Naive thymus-derived CD4-positive, alpha-beta T cell (primary cell): ENCODE data around the gene DNER. TPM values are rescaled to one million over a fixed set of nuclear protein-coding genes. Genes with fewer than 3 reads are reported as not detected.

Experiments used
- ATAC-seq: fragments of 150-1000 bp; cut with Tn5 transposase; 2 replicates; pipeline ENCODE4 v1.10.0; 2021; ENCODE audit warnings: mild to moderate bottlenecking, moderate library complexity
- CTCF ChIA-PET: fragments of 350-600 bp; sonication (Branson Sonifier 250); formaldehyde crosslinking; loops from one replicate; lab custom pipeline; 2021; ENCODE audit warnings: antibody characterized with exemption; lab: Charles Lee
- POLR2A ChIA-PET: fragments of 350-600 bp; sonication (Branson Sonifier 250); formaldehyde crosslinking; loops from one replicate; lab custom pipeline; 2021; ENCODE audit warnings: antibody characterized with exemption, inconsistent platforms; lab: Charles Lee
- DNase-seq, 9 donors: peaks; one replicate each; pipeline versions ENCODE4 v3.0.0 to v3.0.0-alpha.2; 2020 to 2022; ENCODE audit warnings: mixed read lengths in 1 of 9
- H3K27ac ChIP-seq: one replicate; pipeline ENCODE4 v1.7.0; 2013; ENCODE audit warnings: mild to moderate bottlenecking, low read depth, low read length, moderate library complexity
- H3K27me3 ChIP-seq, 2 donors: one replicate each; pipeline ENCODE4 v1.7.0; 2013; ENCODE audit warnings: low read length in 2 of 2, mild to moderate bottlenecking in 2 of 2, moderate library complexity in 2 of 2; ENCODE audit not compliant: control insufficient read depth in 2 of 2, insufficient read depth in 2 of 2
- H3K36me3 ChIP-seq, 3 experiments: 1 replicate in 2 of 3; 2 replicates in 1 of 3; pipeline ENCODE4 v1.7.0; 2013; ENCODE audit warnings: low read length in 3 of 3, mild to moderate bottlenecking in 3 of 3, moderate library complexity in 1 of 3; ENCODE audit not compliant: insufficient read depth in 3 of 3, control insufficient read depth in 2 of 3
- H3K4me1 ChIP-seq, 2 donors: one replicate each; pipeline ENCODE4 v1.7.0; 2013; ENCODE audit warnings: low read length in 2 of 2, mild to moderate bottlenecking in 2 of 2, moderate library complexity in 1 of 2; ENCODE audit not compliant: control insufficient read depth in 2 of 2, insufficient read depth in 2 of 2
- H3K4me3 ChIP-seq: 2 replicates; pipeline ENCODE4 v1.7.0; 2013; ENCODE audit warnings: mild to moderate bottlenecking, low read length
- H3K9me3 ChIP-seq, 3 experiments: 1 replicate in 2 of 3; 2 replicates in 1 of 3; pipeline ENCODE4 v1.7.0; 2013; ENCODE audit warnings: low read length in 3 of 3; ENCODE audit not compliant: control insufficient read depth in 2 of 3
- H3K27ac Mint-ChIP-seq, 9 donors: one replicate each; pipeline ENCODE4 v1.8.0; 2020 to 2022; ENCODE audit warnings: mixed read lengths in 9 of 9, mild to moderate bottlenecking in 8 of 9, moderate library complexity in 5 of 9, inconsistent platforms in 2 of 9
- H3K27me3 Mint-ChIP-seq, 5 donors: one replicate each; pipeline ENCODE4 v1.8.0; 2021 to 2022; ENCODE audit warnings: mixed read lengths in 5 of 5, mild to moderate bottlenecking in 1 of 5
- H3K36me3 Mint-ChIP-seq, 5 donors: one replicate each; pipeline ENCODE4 v1.8.0; 2020 to 2022; ENCODE audit warnings: mixed read lengths in 5 of 5, mild to moderate bottlenecking in 3 of 5, inconsistent platforms in 1 of 5
- H3K4me1 Mint-ChIP-seq, 7 donors: one replicate each; pipeline ENCODE4 v1.8.0; 2020 to 2022; ENCODE audit warnings: mixed read lengths in 7 of 7, mild to moderate bottlenecking in 3 of 7, inconsistent platforms in 1 of 7
- H3K4me3 Mint-ChIP-seq, 10 donors: one replicate each; pipeline ENCODE4 v1.8.0; 2020 to 2022; ENCODE audit warnings: mild to moderate bottlenecking in 10 of 10, mixed read lengths in 10 of 10, moderate library complexity in 6 of 10, inconsistent platforms in 2 of 10
- H3K9me3 Mint-ChIP-seq, 11 donors: one replicate each; pipeline ENCODE4 v1.8.0; 2020 to 2022; ENCODE audit warnings: mixed read lengths in 11 of 11, mild to moderate bottlenecking in 4 of 11, inconsistent platforms in 1 of 11, moderate library complexity in 1 of 11
- intact Hi-C, 2 donors: fragments of 100-400 bp; cut with micrococcal nuclease; formaldehyde crosslinking; loops; one replicate each; pipeline ENCODE4 v1.15.1; 2023
- polyA plus RNA-seq, 2 donors: library from polyadenylated mRNA; unstranded; fragments of 300-500 nt; fragmentation: Illumina TruSeq; gene quantifications; one replicate each; pipeline ENCODE4 v1.2.3, GENCODE V29; 2021
- total RNA-seq, 6 experiments: library from RNA in 5 of 6; stranded (reverse) in 5 of 6; gene quantifications; 1 replicate in 5 of 6; 2 replicates in 1 of 6; pipeline ENCODE4 v1.2.3 and lab custom pipeline; 2021 to 2026

DNER gene
- total and polyA plus RNA-seq, 7 experiments from 2014 or later = not detected

- H3K9me3 Mint-ChIP-seq = no peaks in the 10 kb centered on the region
- CTCF ChIA-PET = no interaction called here
- Histone ChIP-seq H3K27ac (no peak overlapping the region), H3K4me3 (no peak overlapping the region), H3K27me3 (no peaks in the 10 kb centered on the region), H3K36me3 (no peaks in the 10 kb centered on the region), H3K4me1 (no peaks in the 10 kb centered on the region), H3K9me3 (no peaks in the 10 kb centered on the region)
- POLR2A ChIA-PET = no interaction called here
- DNase-seq (no peak), ATAC-seq (no peak)
- no peaks in the 10 kb centered on the region for H3K36me3 Mint-ChIP-seq
- H3K4me1 Mint-ChIP-seq = no peaks in the 10 kb centered on the region
- peaks cover 3 to 20% (median 16%) of the 10 kb centered on the region in 5 donors for H3K27me3 Mint-ChIP-seq
- H3K4me3 Mint-ChIP-seq = no peak overlapping the region
- intact Hi-C loops = no loop called here
- no peak overlapping the region for H3K27ac Mint-ChIP-seq
Observed at GRCh38 chr2:229571243-229571642, 143.1 kb downstream of the DNER start.

GRCh38 chr2:229566370-229566769, 148.0 kb downstream of the DNER start:
- no peaks in the 10 kb centered on the region for H3K27me3 ChIP-seq
- DNase-seq (no peak), ATAC-seq (no peak)
- no peak overlapping the region for H3K27ac Mint-ChIP-seq
- no peaks in the 10 kb centered on the region for H3K36me3 Mint-ChIP-seq
- no peaks in the 10 kb centered on the region for H3K4me1 ChIP-seq
- peaks cover 0 to 3% (median 0%) of the 10 kb centered on the region in 11 donors for H3K9me3 Mint-ChIP-seq
- peaks cover 0 to 8% (median 0%) of the 10 kb centered on the region in 3 experiments for H3K9me3 ChIP-seq
- H3K27ac ChIP-seq = no peak overlapping the region
- H3K4me3 ChIP-seq = no peak overlapping the region
- H3K36me3 ChIP-seq = no peaks in the 10 kb centered on the region
- ChIA-PET POLR2A (no interaction called here), CTCF (no interaction called here)
- no peaks in the 10 kb centered on the region for H3K4me1 Mint-ChIP-seq
- H3K27me3 Mint-ChIP-seq = peaks cover 0 to 14% (median 5%) of the 10 kb centered on the region in 5 donors
- intact Hi-C loops = no loop called here
- no peak overlapping the region for H3K4me3 Mint-ChIP-seq

- Histone ChIP-seq H3K36me3 (no peaks in the 10 kb centered on the region), H3K4me1 (no peaks in the 10 kb centered on the region), H3K27ac (no peak overlapping the region), H3K27me3 (no peaks in the 10 kb centered on the region), H3K9me3 (peaks cover 0 to 8% (median 0%) of the 10 kb centered on the region in 3 experiments), H3K4me3 (no peak overlapping the region)
- ChIA-PET POLR2A (no interaction called here), CTCF (no interaction called here)
- Mint-ChIP-seq H3K9me3 (peaks cover 0 to 3% (median 0%) of the 10 kb centered on the region in 11 donors), H3K4me3 (no peak overlapping the region), H3K36me3 (no peaks in the 10 kb centered on the region), H3K27me3 (peaks cover 0 to 14% (median 0%) of the 10 kb centered on the region in 5 donors), H3K4me1 (no peaks in the 10 kb centered on the region), H3K27ac (no peak overlapping the region)
- intact Hi-C loops = no loop called here
- no peak for DNase-seq
- ATAC-seq = no peak
Observed at GRCh38 chr2:229564300-229564907, 150.0 kb downstream of the DNER start.

GRCh38 chr2:229563388-229563787, 151.0 kb downstream of the DNER start:
- H3K27me3 Mint-ChIP-seq = peaks cover 0 to 14% (median 5%) of the 10 kb centered on the region in 5 donors
- Histone ChIP-seq H3K36me3 (no peaks in the 10 kb centered on the region), H3K4me3 (no peak overlapping the region), H3K27ac (no peak overlapping the region), H3K9me3 (peaks cover 0 to 8% (median 0%) of the 10 kb centered on the region in 3 experiments), H3K4me1 (no peaks in the 10 kb centered on the region), H3K27me3 (no peaks in the 10 kb centered on the region)
- ATAC-seq (no peak), DNase-seq (no peak)
- CTCF ChIA-PET = no interaction called here
- H3K4me1 Mint-ChIP-seq = no peaks in the 10 kb centered on the region
- POLR2A ChIA-PET = no interaction called here
- no peaks in the 10 kb centered on the region for H3K36me3 Mint-ChIP-seq
- peaks cover 0 to 7% (median 0%) of the 10 kb centered on the region in 11 donors for H3K9me3 Mint-ChIP-seq
- H3K4me3 Mint-ChIP-seq = no peak overlapping the region
- intact Hi-C loops = no loop called here
- H3K27ac Mint-ChIP-seq = no peak overlapping the region

- intact Hi-C loops = no loop called here
- Mint-ChIP-seq H3K27me3 (peaks cover 2 to 14% (median 6%) of the 10 kb centered on the region in 5 donors), H3K27ac (no peak overlapping the region), H3K4me1 (no peaks in the 10 kb centered on the region), H3K9me3 (peaks cover 0 to 7% (median 1%) of the 10 kb centered on the region in 11 donors), H3K4me3 (no peak overlapping the region), H3K36me3 (peaks cover 0 to under 1% (median 0%) of the 10 kb centered on the region in 5 donors)
- POLR2A ChIA-PET = no interaction called here
- Histone ChIP-seq H3K27me3 (no peaks in the 10 kb centered on the region), H3K27ac (no peak overlapping the region), H3K9me3 (peaks cover 0 to 8% (median 0%) of the 10 kb centered on the region in 3 experiments), H3K4me1 (no peaks in the 10 kb centered on the region), H3K4me3 (no peak overlapping the region), H3K36me3 (no peaks in the 10 kb centered on the region)
- no peak for ATAC-seq
- DNase-seq = no peak
- CTCF ChIA-PET = no interaction called here
Observed at GRCh38 chr2:229562472-229563127, 151.8 kb downstream of the DNER start.

- DNase-seq = no peak
- H3K36me3 Mint-ChIP-seq = peaks cover 0 to 4% (median 0%) of the 10 kb centered on the region in 5 donors
- Histone ChIP-seq H3K4me1 (no peaks in the 10 kb centered on the region), H3K27ac (no peak overlapping the region), H3K36me3 (no peaks in the 10 kb centered on the region), H3K27me3 (no peaks in the 10 kb centered on the region), H3K9me3 (peaks cover 0 to 8% (median 0%) of the 10 kb centered on the region in 3 experiments), H3K4me3 (no peak overlapping the region)
- CTCF ChIA-PET = no interaction called here
- H3K4me3 Mint-ChIP-seq = no peak overlapping the region
- no peak overlapping the region for H3K27ac Mint-ChIP-seq
- no peak for ATAC-seq
- peaks cover 0 to 14% (median 2%) of the 10 kb centered on the region in 11 donors for H3K9me3 Mint-ChIP-seq
- H3K27me3 Mint-ChIP-seq = peaks cover 9 to 23% (median 13%) of the 10 kb centered on the region in 5 donors
- POLR2A ChIA-PET = no interaction called here
- no peaks in the 10 kb centered on the region for H3K4me1 Mint-ChIP-seq
- intact Hi-C loops = no loop called here
Observed at GRCh38 chr2:229559986-229560385, 154.4 kb downstream of the DNER start.
